Hypothalamus (tissue), 51 donors: ENCODE data around the gene PTPRZ1.

Experiments
- DNase-seq, 51 donors: peaks; one replicate each; lab custom pipeline; 2025; lab: John Stamatoyannopoulos, UW

Gene PTPRZ1

GRCh38 chr7:122094549-122094948 lies 221.6 kb downstream of the PTPRZ1 start:
- no peak for DNase-seq

DNA sequence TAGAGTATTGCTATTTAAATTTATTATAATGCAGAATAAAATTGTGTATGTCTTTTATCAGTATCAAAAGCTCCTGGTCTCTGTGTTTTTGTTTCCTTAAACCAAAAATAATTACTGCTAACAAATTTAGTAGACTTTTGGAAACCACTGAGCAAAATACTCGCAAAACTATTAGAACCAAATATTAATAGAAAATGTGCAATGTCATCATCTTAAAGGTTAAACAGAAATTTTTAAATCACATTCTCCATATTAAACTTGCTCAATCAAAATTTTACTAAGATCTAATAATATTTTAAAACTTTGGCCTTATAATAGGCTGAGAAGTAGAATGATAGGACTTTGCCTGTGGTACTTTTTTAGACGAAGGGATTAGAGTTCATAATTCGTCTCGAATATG lies 222.7 kb downstream of the PTPRZ1 start:
- DNase-seq: no peak

DNA sequence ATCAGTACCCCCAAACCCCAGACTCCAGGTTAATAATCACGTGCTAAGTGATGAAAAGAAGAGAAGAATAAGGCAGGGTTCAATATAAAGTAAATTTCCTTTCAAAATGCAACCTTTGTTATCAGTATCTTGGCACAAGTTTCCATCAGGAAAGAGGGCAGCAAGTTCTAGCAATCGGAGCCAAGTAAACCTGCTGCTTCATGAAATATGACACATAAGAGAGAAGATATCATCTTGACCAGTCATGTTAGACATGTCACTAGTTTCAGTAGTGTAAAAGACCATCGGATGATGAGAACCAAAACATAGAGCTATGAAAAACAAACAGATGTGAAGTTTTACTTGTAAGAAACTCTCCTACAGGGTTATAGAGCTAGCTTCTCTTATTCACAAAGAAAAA lies 227.1 kb downstream of the PTPRZ1 start:
- DNase-seq: no peak

- no peak for DNase-seq
These were observed 230.1 kb downstream of the PTPRZ1 start for GRCh38 chr7:122103064-122103463.
